Measurements from ENCODE around the gene PCDHB11.
"Not testable (repeated sequence)": the region's sequence is repeated elsewhere in the genome, so short reads cannot be mapped to it uniquely, and the experiment has no call there.

DNA sequence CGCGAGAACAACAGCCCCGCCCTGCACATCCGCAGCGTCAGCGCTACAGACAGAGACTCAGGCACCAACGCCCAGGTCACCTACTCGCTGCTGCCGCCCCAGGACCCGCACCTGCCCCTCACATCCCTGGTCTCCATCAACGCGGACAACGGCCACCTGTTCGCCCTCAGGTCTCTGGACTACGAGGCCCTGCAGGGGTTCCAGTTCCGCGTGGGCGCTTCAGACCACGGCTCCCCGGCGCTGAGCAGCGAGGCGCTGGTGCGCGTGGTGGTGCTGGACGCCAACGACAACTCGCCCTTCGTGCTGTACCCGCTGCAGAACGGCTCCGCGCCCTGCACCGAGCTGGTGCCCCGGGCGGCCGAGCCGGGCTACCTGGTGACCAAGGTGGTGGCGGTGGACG, 16.1 kb downstream of the PCDHB11 start:
- TF ChIP-seq, protein P1, sequence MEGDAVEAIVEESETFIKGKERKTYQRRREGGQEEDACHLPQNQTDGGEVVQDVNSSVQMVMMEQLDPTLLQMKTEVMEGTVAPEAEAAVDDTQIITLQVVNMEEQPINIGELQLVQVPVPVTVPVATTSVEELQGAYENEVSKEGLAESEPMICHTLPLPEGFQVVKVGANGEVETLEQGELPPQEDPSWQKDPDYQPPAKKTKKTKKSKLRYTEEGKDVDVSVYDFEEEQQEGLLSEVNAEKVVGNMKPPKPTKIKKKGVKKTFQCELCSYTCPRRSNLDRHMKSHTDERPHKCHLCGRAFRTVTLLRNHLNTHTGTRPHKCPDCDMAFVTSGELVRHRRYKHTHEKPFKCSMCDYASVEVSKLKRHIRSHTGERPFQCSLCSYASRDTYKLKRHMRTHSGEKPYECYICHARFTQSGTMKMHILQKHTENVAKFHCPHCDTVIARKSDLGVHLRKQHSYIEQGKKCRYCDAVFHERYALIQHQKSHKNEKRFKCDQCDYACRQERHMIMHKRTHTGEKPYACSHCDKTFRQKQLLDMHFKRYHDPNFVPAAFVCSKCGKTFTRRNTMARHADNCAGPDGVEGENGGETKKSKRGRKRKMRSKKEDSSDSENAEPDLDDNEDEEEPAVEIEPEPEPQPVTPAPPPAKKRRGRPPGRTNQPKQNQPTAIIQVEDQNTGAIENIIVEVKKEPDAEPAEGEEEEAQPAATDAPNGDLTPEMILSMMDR (IDR thresholded peaks at IDR 0.05; ENCODE audit: extremely low read depth in 1 of 2, insufficient read depth in 1 of 2, low read depth in 1 of 2, low read length in 2 of 2): not testable (repeated sequence)
- not testable (repeated sequence) for TF ChIP-seq EZH2 (IDR thresholded peaks at IDR 0.05; ENCODE audit: borderline replicate concordance, low read depth, low read length, severe bottlenecking); POLR2A (IDR thresholded peaks at IDR 0.05; ENCODE audit: low read depth, low read length); JUN (IDR thresholded peaks at IDR 0.05; ENCODE audit: borderline replicate concordance, insufficient read depth, insufficient read length, low read depth)
- TF ChIP-seq, protein P2, sequence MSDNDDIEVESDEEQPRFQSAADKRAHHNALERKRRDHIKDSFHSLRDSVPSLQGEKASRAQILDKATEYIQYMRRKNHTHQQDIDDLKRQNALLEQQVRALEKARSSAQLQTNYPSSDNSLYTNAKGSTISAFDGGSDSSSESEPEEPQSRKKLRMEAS (IDR thresholded peaks at IDR 0.05; ENCODE audit: insufficient read depth, insufficient read length): not testable (repeated sequence)

Data from endothelial cell of umbilical vein (primary cell).